ENCODE data around the gene TMEM163.

DNA sequence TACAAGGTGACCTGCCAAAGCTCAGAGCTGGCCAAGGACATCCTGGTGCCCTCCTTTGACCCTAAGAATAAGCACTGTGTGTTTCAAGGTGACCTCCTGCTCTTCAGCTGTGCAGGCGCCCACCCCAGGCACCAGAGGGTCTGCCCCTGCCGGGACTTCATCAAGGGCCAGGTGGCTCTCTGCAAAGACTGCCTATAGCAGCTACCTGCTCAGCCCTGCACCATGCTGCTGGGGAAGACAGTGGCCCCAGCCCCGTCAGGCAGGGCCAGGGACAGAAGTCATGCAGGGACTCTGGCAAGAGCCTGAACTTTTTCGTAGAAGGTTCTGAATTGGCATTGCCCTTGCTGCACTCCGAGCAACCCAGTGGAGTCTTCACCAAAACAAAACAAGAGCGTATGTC lies 270.1 kb downstream of the TMEM163 start:
- TF ChIP-seq, protein P1, sequence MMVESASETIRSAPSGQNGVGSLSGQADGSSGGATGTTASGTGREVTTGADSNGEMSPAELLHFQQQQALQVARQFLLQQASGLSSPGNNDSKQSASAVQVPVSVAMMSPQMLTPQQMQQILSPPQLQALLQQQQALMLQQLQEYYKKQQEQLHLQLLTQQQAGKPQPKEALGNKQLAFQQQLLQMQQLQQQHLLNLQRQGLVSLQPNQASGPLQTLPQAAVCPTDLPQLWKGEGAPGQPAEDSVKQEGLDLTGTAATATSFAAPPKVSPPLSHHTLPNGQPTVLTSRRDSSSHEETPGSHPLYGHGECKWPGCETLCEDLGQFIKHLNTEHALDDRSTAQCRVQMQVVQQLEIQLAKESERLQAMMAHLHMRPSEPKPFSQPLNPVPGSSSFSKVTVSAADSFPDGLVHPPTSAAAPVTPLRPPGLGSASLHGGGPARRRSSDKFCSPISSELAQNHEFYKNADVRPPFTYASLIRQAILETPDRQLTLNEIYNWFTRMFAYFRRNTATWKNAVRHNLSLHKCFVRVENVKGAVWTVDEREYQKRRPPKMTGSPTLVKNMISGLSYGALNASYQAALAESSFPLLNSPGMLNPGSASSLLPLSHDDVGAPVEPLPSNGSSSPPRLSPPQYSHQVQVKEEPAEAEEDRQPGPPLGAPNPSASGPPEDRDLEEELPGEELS (CRISPR knock-in tag; IDR thresholded peaks at IDR 0.05), result no peak
- TF ChIP-seq, protein P2, sequence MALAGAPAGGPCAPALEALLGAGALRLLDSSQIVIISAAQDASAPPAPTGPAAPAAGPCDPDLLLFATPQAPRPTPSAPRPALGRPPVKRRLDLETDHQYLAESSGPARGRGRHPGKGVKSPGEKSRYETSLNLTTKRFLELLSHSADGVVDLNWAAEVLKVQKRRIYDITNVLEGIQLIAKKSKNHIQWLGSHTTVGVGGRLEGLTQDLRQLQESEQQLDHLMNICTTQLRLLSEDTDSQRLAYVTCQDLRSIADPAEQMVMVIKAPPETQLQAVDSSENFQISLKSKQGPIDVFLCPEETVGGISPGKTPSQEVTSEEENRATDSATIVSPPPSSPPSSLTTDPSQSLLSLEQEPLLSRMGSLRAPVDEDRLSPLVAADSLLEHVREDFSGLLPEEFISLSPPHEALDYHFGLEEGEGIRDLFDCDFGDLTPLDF (CRISPR knock-in tag; IDR thresholded peaks at IDR 0.05), result no peak
- TF ChIP-seq ZNF423 (CRISPR knock-in tag; IDR thresholded peaks at IDR 0.05), result no peak
- TF ChIP-seq, protein P3, sequence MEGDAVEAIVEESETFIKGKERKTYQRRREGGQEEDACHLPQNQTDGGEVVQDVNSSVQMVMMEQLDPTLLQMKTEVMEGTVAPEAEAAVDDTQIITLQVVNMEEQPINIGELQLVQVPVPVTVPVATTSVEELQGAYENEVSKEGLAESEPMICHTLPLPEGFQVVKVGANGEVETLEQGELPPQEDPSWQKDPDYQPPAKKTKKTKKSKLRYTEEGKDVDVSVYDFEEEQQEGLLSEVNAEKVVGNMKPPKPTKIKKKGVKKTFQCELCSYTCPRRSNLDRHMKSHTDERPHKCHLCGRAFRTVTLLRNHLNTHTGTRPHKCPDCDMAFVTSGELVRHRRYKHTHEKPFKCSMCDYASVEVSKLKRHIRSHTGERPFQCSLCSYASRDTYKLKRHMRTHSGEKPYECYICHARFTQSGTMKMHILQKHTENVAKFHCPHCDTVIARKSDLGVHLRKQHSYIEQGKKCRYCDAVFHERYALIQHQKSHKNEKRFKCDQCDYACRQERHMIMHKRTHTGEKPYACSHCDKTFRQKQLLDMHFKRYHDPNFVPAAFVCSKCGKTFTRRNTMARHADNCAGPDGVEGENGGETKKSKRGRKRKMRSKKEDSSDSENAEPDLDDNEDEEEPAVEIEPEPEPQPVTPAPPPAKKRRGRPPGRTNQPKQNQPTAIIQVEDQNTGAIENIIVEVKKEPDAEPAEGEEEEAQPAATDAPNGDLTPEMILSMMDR (IDR thresholded peaks at IDR 0.05), result no peak

All from WTC11 (cell line).